SH-SY5Y (cell line): Measurements from ENCODE around the gene CORO2B.

Source experiments
- GATA2 ChIP-seq: IDR thresholded peaks from 2 replicates; pipeline ENCODE4 v1.6.1; 2011; ENCODE audit warnings: mild to moderate bottlenecking, low read depth, low read length
- GATA3 ChIP-seq: IDR thresholded peaks from 2 replicates; pipeline ENCODE4 v1.6.1; 2011; ENCODE audit warnings: low read depth, mild to moderate bottlenecking, low read length, moderate library complexity

The CORO2B gene

GRCh38 chr15:68732451-68732850, 153.7 kb downstream of the CORO2B start:
- TF ChIP-seq GATA3 (no peak), GATA2 (no peak)

- TF ChIP-seq GATA2 (no peak), GATA3 (no peak)
These were observed 154.9 kb downstream of the CORO2B start for GRCh38 chr15:68733666-68734065.

GRCh38 chr15:68734352-68734751, 155.6 kb downstream of the CORO2B start:
- TF ChIP-seq GATA2 (no peak), GATA3 (no peak)

GRCh38 chr15:68734881-68735280, 156.1 kb downstream of the CORO2B start:
- TF ChIP-seq GATA2 (no peak), GATA3 (no peak)

- no peak for TF ChIP-seq GATA2
- no peak for TF ChIP-seq GATA3
These were observed 156.8 kb downstream of the CORO2B start for GRCh38 chr15:68735610-68736009.

GRCh38 chr15:68739390-68740080, 160.7 kb downstream of the CORO2B start:
- no peak for TF ChIP-seq GATA3
- TF ChIP-seq GATA2 = no peak

GRCh38 chr15:68743256-68743655, 164.5 kb downstream of the CORO2B start:
- TF ChIP-seq GATA2 = no peak
- no peak for TF ChIP-seq GATA3

- no peak for TF ChIP-seq GATA2
- TF ChIP-seq GATA3 = no peak
These were observed 170.6 kb downstream of the CORO2B start for GRCh38 chr15:68749365-68749764.

- TF ChIP-seq GATA3 (no peak), GATA2 (peak; percentile 57; the same call in 1 of the 2 replicates)
These were observed 171.0 kb downstream of the CORO2B start for GRCh38 chr15:68749793-68750192.

- no peak for TF ChIP-seq GATA3
- TF ChIP-seq GATA2 = no peak
These were observed 172.8 kb downstream of the CORO2B start for GRCh38 chr15:68751622-68752021.

GRCh38 chr15:68755731-68756130, 176.9 kb downstream of the CORO2B start:
- TF ChIP-seq GATA3 = no peak
- no peak for TF ChIP-seq GATA2

GRCh38 chr15:68763063-68763462, 184.3 kb downstream of the CORO2B start:
- TF ChIP-seq GATA2 (no peak), GATA3 (no peak)

GRCh38 chr15:68764090-68764489, 185.3 kb downstream of the CORO2B start:
- TF ChIP-seq GATA2 (no peak), GATA3 (no peak)

GRCh38 chr15:68765602-68766368, 187.0 kb downstream of the CORO2B start:
- no peak for TF ChIP-seq GATA2
- TF ChIP-seq GATA3 = no peak

- TF ChIP-seq GATA3 = no peak
- TF ChIP-seq GATA2 = no peak
These were observed 189.0 kb downstream of the CORO2B start for GRCh38 chr15:68767833-68768232.

- TF ChIP-seq GATA3 = no peak
- no peak for TF ChIP-seq GATA2
These were observed 189.5 kb downstream of the CORO2B start for GRCh38 chr15:68768321-68768720.
